Sigmoid colon (tissue), 7 donors: ENCODE data around the gene CHPT1. TPM values are rescaled to one million over a fixed set of nuclear protein-coding genes. Genes with fewer than 3 reads are reported as not detected.

Experiments
- DNase-seq: peaks from one replicate; pipeline ENCODE4 v3.0.0-alpha.2; 2019
- H3K27ac ChIP-seq, 4 donors: fragments of 200-600 bp; sonication (generic); one replicate each; pipeline ENCODE4 v1.5.1; 2016 to 2019; ENCODE audit warnings: mild to moderate bottlenecking in 1 of 4
- H3K27me3 ChIP-seq, 3 donors: fragments of 200-600 bp; sonication (generic); one replicate each; pipeline ENCODE4 v1.5.1; 2019; ENCODE audit warnings: mild to moderate bottlenecking in 1 of 3
- H3K36me3 ChIP-seq, 4 donors: fragments of 200-600 bp; sonication (generic); one replicate each; pipeline ENCODE4 v1.5.1; 2016 to 2019
- H3K4me1 ChIP-seq, 4 donors: fragments of 200-600 bp; sonication (generic); one replicate each; pipeline ENCODE4 v1.5.1; 2017 to 2019
- H3K4me3 ChIP-seq, 4 donors: fragments of 200-600 bp; sonication (generic); one replicate each; pipeline ENCODE4 v1.5.1; 2017 to 2019; ENCODE audit warnings: mild to moderate bottlenecking in 2 of 4, moderate library complexity in 1 of 4
- H3K9me3 ChIP-seq, 4 donors: fragments of 200-600 bp in 3 of 4; sonication (generic) in 3 of 4; one replicate each; pipeline versions ENCODE4 v1.5.1 to v1.6.1; 2013 to 2019
- CTCF ChIP-seq, 4 experiments: fragments of 450-650 bp in 3 of 4; fragments of 200-600 bp in 1 of 4; IDR thresholded peaks; one replicate each; pipeline ENCODE4 v1.5.1; 2016 to 2019; ENCODE audit warnings: antibody characterized with exemption in 4 of 4, mild to moderate bottlenecking in 3 of 4, moderate library complexity in 2 of 4
- EP300 ChIP-seq, 4 donors: sonication (generic); formaldehyde crosslinking; IDR thresholded peaks; one replicate each; pipeline ENCODE4 v1.6.1; 2017; ENCODE audit warnings: antibody characterized with exemption in 4 of 4
- POLR2A ChIP-seq, 2 donors: fragments of 450-650 bp; IDR thresholded peaks; one replicate each; pipeline ENCODE4 v1.6.1; 2016; ENCODE audit warnings: antibody characterized with exemption in 2 of 2, mild to moderate bottlenecking in 2 of 2, moderate library complexity in 2 of 2
- POLR2AphosphoS5 ChIP-seq, 4 donors: sonication (generic); formaldehyde crosslinking; IDR thresholded peaks; one replicate each; pipeline ENCODE4 v1.6.1; 2017; ENCODE audit warnings: antibody characterized with exemption in 4 of 4
- WGBS, 2 donors: extraction: QIAGEN DNeasy Blood & Tissue Kit; methylation state at CpG; one replicate each; pipeline ENCODE4 v1.1.7; 2013; 5-methylcytosine and 5-hydroxymethylcytosine counted together
- intact Hi-C: fragments of 100-400 bp; cut with DNase I; formaldehyde crosslinking; loops from one replicate; pipeline ENCODE4 v1.15.1; 2023
- polyA plus RNA-seq, 3 donors: library from polyadenylated mRNA; stranded (reverse); fragments of 200-250 nt; gene quantifications; one replicate each; pipeline ENCODE4 v1.2.3, GENCODE V29; 2013
- total RNA-seq, 4 donors: library from RNA; depleted of rRNA; stranded (reverse); fragments of >200 nt; gene quantifications; one replicate each; pipeline ENCODE4 v1.1.0, GENCODE V29; 2016
- donor health status: healthy with polysubstance abuse.
- donor health status: Bipolar disorder and iron deficiency.
- donor health status: healthy.

The CHPT1 gene
- total and polyA plus RNA-seq, 7 donors, result 49.9 to 118 (median 58.1) TPM

DNA sequence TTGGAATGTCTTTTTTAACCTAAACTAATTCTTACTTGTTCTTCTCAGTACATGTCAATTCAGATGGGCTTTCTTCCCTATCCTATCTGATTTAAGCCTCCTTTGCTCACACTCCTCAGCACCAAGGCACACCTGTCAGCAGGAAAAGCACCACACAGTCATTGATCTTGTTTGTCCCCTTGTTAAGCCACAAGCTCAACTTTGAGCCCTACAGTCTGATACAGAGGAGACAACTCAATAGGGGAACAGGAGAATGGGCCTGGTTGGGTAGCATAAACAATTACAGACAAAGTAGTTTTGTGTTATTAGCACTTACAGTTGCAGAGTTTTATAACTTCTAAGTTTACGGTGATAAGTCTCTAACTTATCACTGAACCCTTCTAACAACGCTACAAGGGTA, 71.3 kb downstream of the CHPT1 start:
- Histone ChIP-seq H3K27me3 (no peaks in the 10 kb centered on the region), H3K4me1 (no peaks in the 10 kb centered on the region), H3K9me3 (no peaks in the 10 kb centered on the region), H3K4me3 (no peak overlapping the region), H3K27ac (no peak overlapping the region), H3K36me3 (peaks cover 0 to 53% (median 18%) of the 10 kb centered on the region in 4 donors)
- TF ChIP-seq POLR2AphosphoS5 (IDR thresholded peaks at IDR 0.05) (no peak), CTCF (IDR thresholded peaks at IDR 0.05) (no peak), POLR2A (IDR thresholded peaks at IDR 0.05) (no peak), EP300 (IDR thresholded peaks at IDR 0.05) (no peak)
- WGBS, 2 donors, result 69 to 91% methylated on average over 2 of the region's 2 CpGs
- no peak for DNase-seq
- intact Hi-C loops, result no loop called here

DNA sequence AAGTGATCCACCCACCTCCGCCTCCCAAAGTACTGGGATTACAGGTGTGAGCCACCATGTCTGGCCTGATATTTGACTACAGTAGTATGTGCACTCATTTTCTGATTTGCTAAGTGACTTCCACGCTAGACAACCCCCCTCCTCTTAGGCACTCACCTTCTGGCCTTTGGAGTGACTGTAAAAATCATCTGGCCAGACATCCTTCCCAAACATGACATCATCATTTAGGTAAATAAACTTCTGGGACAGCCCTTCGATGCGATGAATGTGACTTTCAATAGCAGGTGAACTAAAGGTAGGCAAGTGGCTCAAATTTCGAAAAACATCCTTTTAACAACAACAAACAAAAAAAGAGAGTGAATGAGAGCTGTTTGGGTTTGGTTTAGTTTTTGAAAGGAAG, 72.4 kb downstream of the CHPT1 start:
- Histone ChIP-seq H3K4me1 (no peaks in the 10 kb centered on the region), H3K4me3 (no peak overlapping the region), H3K27me3 (no peaks in the 10 kb centered on the region), H3K36me3 (peaks cover 0 to 53% (median 18%) of the 10 kb centered on the region in 4 donors), H3K27ac (no peak overlapping the region), H3K9me3 (no peaks in the 10 kb centered on the region)
- intact Hi-C loops, result no loop called here
- no peak for TF ChIP-seq POLR2AphosphoS5 (IDR thresholded peaks at IDR 0.05)
- TF ChIP-seq EP300 (IDR thresholded peaks at IDR 0.05), result no peak
- no peak for TF ChIP-seq CTCF (IDR thresholded peaks at IDR 0.05)
- no peak for TF ChIP-seq POLR2A (IDR thresholded peaks at IDR 0.05)
- DNase-seq, result no peak
- 55 to 77% methylated on average over 5 of the region's 5 CpGs for WGBS, 2 donors

GRCh38 chr12:101772012-101772775, 74.8 kb downstream of the CHPT1 start:
- 49 to 56% methylated on average over 5 of the region's 5 CpGs for WGBS, 2 donors

GRCh38 chr12:101773650-101774162, 76.3 kb downstream of the CHPT1 start:
- peak; percentile 73 for DNase-seq
- H3K27me3 ChIP-seq, result no peaks in the 10 kb centered on the region
- TF ChIP-seq POLR2AphosphoS5 (IDR thresholded peaks at IDR 0.05), result peak in 1 of 4 donors; percentile 7
- peak; percentile 86 to 95 (median 90) for TF ChIP-seq CTCF (IDR thresholded peaks at IDR 0.05)
- TF ChIP-seq EP300 (IDR thresholded peaks at IDR 0.05), result no peak
- no peak for TF ChIP-seq POLR2A (IDR thresholded peaks at IDR 0.05)
- no peaks in the 10 kb centered on the region for H3K9me3 ChIP-seq
- H3K27ac ChIP-seq, result no peak overlapping the region
- intact Hi-C loops, result loop anchor here (2.0 kb wide), 1 partner anchor 57 kb away; the partner anchor contains the start of gene GNPTAB
- no peaks in the 10 kb centered on the region for H3K4me1 ChIP-seq
- H3K4me3 ChIP-seq, result no peak overlapping the region
- H3K36me3 ChIP-seq, result peaks cover 0 to 33% (median 8%) of the 10 kb centered on the region in 4 donors
- 45 to 49% methylated on average over 2 of the region's 2 CpGs for WGBS, 2 donors

More at GRCh38 chr12:101772012-101772775, 74.8 kb downstream of the CHPT1 start:
- DNase-seq, result no peak
- peaks cover 0 to 46% (median 12%) of the 10 kb centered on the region in 4 donors for H3K36me3 ChIP-seq
- intact Hi-C loops, result no loop called here
- H3K27ac ChIP-seq, result no peak overlapping the region
- H3K4me1 ChIP-seq, result no peaks in the 10 kb centered on the region
- H3K27me3 ChIP-seq, result no peaks in the 10 kb centered on the region
- H3K4me3 ChIP-seq, result no peak overlapping the region
- TF ChIP-seq POLR2A (IDR thresholded peaks at IDR 0.05), result no peak
- no peak for TF ChIP-seq EP300 (IDR thresholded peaks at IDR 0.05)
- TF ChIP-seq POLR2AphosphoS5 (IDR thresholded peaks at IDR 0.05), result no peak
- TF ChIP-seq CTCF (IDR thresholded peaks at IDR 0.05), result no peak
- no peaks in the 10 kb centered on the region for H3K9me3 ChIP-seq
